Activated naive CD4-positive, alpha-beta T cell treated with Interleukin-2 at 50 U/mL for 16 hours (primary cell): ENCODE results near the gene FMN1.

Experiments
- DNase-seq: peaks from one replicate; pipeline ENCODE4 v3.0.0-alpha.2; 2020

Gene FMN1

DNA sequence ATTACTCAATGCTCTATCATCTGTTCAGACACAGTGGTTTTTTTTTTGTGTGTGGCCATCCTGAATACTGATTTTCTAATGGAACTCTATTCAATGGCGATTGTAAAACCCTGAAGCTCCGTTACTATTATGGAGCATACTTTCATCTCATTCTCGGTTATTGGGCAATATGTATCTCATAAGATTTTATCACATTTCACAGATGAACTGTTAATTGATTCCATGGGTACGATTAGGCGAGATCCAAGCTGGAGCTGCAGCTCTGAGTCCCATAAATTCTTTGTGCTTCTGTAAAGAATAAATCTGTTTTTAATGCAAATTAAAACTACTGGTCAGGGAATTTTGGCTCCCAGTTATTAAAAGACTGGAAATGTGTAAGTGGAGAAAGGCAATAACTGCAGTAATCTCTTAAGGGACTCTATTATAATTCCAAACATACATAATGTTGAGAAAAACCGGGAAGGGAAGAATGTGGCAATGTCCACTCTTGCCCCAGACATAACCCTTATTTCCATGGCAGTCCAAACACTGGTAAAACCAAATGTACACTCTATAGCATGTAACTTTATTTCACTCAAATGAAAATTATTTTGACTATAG, 394.5 kb downstream of the FMN1 start:
- DNase-seq, result no peak

DNA sequence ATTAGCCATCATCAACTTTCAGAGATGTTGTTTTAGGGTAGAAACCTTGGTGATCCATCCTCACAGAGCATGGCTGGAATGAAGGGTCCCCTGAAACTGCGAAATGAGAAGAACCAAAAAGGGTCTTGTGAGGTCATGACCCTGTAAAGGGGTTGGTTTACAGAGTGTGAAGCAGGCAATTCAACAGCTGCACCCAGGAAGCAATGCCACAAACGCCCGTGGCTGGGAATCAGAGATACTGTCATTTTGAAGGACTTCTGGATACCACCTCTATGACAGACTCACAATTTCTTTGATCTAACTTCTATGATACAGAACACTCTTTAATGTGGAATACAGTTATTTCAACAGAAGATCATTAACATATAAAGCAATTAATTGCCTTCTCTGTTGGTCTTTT, 397.7 kb downstream of the FMN1 start:
- no peak for DNase-seq

DNA sequence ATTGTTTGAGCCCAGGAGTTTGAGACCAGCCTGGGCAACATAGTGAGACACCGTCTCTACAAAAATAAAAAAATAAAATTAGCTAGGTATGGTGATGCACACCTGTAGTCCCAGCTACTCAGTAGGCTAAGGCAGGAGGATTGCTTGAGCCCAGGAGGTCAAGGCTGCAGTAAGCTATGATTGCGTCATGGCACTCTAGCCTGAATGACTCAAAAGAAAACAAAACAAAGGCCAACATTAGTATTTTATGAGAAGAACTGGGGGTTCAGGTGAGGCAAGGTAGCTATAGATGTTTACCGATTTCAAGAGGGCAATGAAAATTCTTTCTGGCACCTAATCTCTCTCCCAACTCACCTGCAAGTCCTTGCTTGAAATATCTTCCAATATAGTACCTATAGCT, 399.5 kb downstream of the FMN1 start:
- no peak for DNase-seq

DNA sequence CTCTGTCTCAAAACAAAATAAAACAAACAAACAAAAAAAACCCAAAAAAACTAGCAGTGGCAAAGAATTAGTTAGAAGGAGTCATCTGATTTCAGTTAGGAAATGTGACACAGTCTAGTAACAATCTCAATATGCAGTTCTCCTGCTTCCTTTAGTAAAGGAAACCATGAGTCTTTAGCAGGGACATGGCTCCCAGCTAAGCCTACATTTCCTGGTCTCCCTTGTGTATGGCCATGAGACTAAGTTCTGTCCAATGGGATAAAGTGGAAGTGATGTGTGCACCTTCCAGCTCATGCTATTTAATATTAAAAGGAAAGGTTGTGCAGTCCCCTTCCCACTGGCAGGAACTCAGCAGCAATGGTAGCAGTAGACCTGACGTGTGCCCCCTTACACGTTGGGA, 402.1 kb downstream of the FMN1 start:
- no peak for DNase-seq

DNA sequence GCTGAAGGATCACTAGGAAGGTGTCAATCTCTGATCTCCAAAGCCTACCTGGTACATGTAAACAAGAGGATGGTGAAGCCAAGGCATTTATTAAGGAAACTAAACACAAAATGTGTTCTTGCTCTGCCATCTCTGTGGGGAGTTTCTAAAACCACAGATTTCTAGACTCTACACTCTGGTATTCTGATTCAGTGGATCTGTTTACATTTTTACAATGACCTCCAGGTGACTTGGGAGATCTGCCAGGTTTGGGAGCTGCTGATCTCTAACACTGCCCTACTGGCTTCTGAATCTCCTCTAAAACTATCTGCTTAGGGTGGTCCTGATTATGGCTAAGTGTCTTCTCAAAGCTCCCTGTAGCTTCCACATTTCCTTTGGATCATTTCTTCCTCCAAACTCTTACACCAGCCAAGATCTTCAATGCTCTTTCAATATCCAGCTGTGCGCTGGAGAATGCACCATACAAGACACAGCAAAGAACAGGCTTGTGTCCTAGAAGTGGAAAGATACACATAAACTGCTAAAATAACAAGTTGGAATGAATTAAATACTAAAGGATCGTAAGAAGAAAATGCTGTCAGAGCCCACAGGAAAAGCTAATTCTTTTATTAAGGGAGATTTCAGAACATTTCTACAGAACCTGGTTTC, 404.0 kb downstream of the FMN1 start:
- DNase-seq, result no peak

DNA sequence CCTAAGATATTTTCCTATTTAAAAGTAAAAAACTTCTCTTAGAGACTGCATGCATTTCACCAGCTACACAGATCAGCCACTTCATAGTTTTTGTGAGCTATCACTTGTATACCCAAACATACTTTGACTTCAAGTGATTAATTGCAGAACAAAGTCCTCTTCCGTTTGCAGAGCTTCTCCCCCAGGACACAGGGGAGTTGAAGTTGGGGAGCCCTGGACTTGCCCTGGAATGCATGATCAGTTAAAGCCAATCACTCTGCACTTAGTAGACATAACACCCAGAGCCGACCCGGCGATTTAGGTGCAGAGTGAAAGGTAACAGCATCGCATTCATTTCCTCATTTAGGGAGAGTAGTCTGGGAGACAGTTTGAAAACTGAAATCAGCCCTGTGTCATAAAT, 406.6 kb downstream of the FMN1 start:
- DNase-seq, result no peak

DNA sequence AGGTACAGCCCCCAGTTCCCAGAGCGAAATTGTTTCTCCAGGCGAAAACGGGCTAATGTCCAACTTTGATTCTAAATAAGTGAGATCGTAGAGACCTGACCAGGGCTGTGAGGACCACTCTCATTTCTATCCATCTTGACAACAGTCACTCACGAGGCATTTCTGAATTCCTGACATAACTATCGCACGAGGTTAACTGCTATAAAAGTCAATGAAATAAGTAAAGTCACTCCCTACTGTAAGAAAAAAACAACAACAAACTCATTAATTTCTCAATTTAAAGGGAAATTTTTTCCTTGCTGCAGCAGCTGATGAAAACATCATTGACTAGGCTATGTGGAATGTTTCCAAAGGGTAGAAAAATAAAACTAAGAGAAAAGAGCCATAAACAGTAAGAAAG, 407.6 kb downstream of the FMN1 start:
- no peak for DNase-seq

DNA sequence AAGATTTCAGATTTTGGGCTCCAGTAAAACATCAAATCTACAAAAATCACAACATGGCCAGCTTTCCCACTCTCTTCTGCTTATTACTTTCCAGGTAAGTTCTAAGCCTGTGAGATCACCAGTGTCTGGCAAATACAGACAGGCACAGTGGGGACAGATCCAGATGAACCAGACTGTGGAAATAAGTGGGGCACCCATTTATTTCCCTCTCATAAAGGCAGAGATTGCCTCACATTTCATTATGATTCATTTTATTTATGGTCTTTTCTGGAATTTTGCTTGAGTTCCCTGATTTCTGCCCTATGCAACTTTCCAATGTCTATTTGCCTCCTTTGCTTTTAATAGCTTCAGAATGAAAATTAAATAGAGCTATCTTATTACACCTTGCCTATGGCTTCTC, 409.9 kb downstream of the FMN1 start:
- DNase-seq, result no peak

DNA sequence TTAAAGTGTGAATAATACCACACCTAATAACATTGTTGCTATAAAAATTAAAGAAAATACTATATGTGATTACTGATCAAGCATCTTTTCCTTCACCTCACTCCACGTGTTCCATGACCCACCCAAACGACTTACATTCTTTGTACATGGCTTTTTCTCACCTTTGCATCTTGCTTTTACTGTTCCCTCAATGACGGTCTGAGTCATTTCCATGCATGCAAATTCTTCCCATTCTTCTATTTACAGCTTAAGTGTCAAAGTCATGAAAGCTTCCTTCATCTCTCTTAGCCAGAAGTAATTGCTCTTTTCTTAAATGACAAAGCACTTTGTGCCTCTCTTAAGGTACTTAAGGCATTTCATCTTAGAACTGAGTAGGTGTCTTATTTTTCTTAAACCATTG, 412.7 kb downstream of the FMN1 start:
- no peak for DNase-seq

DNA sequence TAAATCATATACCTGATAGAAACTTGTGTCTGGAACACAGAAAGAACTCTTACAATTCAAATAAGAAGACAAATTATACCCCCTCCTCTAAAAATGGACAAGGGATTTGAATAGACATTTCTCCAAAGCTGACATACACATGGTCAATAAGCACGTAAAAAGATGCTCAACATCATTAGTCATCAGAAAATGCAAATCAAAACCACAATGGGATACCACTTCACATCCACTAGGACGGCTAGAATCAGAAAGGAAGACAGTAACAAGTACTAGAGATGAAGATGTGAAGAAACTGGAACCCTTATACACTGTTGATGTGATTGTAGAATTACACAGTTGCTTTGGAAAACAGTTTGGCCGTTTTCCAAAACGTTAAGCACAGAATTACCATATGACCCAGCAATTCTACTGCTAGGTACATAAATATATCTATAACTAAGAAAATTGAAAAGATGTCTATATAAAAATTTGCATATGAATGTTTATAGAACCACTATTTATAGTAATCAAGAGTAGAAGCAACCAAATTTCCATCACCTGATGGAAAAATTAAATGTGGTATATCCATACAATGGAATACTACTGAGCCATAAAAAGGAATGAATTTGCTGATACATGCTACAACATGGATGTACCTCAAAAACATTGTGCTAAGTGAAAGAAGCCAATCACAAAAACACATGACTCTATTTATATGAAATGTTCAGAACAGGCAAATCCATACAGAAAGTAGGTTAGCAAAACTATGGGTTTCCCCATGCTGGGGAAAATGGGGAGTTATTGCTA, 415.9 kb downstream of the FMN1 start:
- DNase-seq, result no peak

DNA sequence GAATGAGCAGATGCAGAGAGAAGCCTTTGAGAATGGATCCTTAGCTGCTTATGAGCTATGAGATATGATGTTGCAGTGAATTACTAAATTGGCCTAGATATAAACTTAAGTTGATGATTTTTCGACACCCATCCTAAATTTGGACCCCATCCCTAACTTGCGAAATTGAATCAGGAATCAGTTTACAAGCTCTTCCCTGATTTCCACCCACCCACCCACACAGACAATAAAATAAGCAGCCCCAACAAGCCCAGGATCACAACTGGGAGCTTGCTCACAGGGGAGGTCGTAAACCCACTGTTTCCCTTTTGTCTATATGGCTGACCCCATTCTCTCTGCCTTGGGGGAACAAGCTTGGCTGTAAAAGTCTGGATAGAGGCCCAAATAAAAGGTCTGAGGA, 419.4 kb downstream of the FMN1 start:
- no peak for DNase-seq

DNA sequence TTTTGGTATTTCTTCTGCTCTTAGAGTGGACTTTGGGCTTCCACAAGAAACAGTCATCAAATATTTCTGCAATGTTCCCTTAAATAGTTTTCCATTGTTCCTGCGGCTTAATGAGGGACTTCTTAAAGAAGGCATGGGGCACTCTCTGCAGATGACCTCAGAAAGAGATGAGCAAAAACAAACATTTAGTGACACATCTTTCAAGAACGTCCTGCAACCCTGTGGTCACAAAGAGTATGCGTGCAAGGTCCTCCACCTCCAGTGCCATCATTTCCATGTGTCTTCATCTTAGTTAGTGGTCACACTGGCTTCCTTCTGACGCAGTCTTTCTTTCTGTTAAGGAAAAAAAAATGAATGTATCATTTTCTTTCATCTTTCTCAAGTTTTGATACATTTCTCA, 420.5 kb downstream of the FMN1 start:
- DNase-seq, result no peak

DNA sequence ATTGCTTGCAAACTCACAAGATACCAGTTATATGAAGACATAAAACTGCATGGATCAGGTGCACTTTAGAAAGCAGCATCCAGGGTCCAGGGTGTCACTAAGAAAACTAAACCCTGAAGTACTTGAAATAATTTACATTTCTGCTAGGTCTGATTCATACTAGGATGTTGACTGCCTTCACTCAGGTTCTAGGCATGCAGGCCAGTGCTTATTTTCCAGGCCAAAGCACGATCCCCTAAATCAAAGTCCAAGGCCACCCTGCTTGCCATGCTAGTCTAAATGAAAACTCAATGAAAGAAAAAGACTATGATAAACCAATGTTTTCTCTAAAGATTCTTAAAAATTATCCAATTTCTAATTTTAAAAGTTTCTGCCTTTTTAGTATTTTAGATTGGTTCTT, 427.3 kb downstream of the FMN1 start:
- DNase-seq, result no peak

DNA sequence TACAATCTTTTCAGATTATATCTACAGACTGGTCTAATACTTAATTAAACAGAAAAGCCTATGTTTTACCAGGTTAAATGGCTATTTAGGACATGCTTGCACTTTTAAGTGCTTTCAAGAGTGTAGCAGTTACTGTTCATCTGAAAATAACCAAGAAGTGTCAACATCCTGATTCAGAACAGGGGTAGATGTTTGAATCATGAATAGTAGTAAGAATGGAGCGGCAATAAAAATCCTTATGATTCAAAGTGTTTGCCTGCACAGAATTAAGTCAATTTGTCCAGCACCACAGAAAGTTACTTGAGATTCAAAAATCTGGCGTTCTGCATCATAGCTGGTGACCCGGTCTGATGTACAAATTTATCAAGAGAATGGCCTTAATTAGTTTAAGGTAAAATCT, 428.4 kb downstream of the FMN1 start:
- DNase-seq, result no peak

DNA sequence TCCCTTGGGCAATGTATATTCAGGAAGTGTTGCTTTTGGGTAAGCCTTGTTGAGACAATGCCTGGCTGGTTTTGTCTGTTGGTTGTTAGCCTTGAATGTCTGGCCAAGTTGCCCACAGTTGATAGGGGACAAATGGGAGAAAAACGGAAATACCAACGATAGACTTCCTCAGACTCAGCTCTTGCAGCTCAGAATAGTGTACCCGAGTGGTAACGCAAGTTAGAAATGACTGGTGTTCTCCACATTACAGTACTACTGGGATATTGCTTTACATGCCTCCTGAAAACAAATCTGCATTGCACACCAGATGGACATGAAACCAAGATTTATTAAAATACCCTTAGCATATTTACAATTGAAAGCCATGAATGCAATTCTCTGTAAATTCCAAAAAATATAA, 429.3 kb downstream of the FMN1 start:
- no peak for DNase-seq

DNA sequence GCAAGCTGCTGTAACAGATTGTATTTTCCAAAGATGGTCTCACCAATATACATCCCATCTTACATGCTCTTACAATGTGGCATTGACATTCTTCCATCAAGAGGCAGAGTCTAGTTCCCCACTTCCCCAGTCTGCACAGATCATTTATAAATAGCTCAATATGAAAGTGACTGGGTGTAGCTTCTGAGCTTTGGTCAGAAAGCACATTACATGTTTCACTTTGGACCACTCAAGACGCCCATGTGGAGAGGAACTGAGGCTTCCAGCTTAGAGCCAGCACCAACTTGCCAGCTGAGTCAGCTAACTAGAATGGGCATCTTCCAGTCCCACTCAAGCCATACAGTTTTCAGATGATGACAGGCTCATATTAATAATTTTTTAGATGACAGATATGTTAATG, 431.2 kb downstream of the FMN1 start:
- DNase-seq, result no peak

DNA sequence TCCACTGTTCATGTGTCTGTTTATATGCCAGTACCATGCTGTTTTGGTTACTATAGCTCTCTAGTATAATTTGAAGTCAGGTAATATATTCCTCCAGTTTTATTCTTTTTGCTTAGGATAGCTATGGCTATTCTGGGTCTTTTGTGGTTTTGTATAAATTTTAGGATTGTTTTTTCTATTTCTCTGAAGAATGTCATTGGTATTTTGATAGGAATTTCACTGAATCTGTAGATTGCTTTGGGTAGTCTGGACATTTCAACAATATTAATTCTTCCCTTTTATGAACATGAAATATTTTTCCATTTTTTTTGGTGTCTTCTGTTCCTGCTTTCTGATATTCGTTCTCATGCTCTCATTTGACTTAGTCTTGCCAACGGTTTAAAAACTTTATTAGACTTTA, 437.1 kb downstream of the FMN1 start:
- DNase-seq, result no peak

DNA sequence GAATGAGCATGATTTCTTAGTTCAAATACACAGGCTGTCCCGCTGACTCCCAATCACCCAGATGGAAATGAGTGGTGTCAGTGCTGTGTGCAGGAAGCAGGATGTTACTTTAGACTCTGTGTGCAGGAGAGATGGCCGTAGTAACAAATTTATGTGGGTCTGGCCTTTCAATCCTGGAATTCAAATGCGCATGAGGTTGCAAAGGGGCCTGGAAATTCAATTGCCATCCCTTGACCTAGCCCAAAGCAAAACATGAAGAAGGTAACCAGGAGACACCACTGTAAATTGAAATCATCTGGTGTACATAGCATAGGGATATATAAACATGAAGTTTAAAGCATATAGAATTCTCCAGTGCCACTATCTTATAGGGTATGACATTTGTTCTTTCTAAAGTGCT, 443.5 kb downstream of the FMN1 start:
- no peak for DNase-seq

DNA sequence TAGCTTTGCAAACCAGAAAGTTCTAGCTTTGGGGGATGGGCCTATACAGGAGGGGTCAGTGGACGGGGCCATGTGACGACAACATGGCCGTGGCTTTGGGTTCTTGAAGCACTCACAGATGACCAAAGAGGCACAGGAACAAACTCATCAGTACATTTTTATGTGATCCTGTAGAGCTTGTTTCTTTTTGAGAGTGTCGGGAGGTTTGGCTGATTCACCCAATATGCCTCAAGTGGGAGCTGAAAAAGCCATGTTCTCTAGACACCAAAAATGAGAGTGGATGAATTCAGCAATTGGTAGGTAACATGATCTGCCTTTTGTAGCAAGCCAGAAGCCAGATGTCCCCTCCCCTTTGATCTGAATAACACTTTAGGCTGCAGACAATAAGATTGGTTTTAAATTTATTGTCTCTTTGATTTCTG, 446.6 kb downstream of the FMN1 start:
- DNase-seq, result no peak

DNA sequence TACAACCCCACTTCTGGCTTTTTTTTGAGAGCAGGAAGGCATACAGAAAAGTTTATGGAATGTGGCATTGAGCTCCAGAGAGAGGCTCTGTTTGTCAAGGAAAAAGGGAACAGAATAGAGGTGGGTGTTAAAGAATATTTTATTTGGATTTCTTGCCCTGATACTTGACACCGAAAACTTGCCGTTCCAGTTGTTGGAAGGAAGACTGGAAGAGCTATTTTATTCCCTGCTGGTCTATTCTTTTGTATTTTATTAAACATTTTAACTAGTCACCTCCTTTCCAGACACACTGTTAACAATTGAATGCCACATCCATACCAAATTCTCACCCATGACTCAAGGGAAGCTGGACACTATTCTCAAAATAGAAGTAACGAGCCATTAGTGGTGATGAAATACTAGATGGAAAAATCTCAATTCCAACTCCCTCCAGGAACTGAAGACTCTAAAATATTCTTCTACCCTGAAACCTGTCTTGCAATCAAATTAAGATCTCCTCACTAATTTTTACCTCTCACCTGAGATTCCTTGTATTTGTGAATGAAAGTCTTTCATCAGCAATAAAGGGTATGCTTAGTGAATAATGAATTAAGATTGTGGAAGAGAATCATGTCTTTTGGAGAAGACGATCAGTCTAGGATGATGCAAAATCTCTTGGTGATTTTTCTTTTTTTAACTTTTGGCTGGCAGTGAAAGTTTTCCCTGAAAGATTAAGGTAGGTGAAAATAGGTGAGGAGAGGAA, 448.2 kb downstream of the FMN1 start:
- no peak for DNase-seq

DNA sequence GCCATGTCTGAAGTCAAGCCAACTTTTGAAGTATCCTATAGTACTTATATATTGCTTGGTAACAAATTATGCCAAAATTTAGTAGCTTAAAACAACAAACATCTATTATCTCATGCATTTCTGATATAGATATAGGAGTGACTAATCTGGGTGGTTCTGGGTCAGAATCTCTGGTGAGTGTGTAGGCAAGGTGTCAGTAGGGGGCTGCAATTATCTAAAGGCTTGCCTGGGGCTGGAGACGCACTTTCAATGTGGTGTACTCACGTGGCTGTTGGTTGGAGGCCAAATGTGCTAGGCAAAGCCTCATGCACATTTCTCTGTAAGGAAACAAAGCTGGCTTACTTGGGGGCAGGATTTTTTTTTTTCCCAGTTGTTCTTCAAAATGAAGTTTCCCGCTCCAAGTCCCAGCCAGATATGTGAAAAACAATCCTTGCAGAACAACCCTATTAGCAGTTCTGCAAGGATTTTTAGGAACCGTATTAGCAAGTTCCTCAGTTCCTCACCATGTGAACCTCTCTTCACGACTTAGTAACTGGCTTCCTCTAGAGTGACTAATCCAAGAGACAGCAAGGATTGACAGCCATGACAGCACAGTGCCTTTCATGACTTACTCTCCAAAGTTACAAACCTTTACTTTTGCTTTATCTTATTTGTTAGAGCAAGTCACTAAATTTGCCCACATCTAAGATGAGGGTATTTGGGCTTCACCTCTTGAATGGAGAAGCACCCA, 450.9 kb downstream of the FMN1 start:
- DNase-seq, result no peak

DNA sequence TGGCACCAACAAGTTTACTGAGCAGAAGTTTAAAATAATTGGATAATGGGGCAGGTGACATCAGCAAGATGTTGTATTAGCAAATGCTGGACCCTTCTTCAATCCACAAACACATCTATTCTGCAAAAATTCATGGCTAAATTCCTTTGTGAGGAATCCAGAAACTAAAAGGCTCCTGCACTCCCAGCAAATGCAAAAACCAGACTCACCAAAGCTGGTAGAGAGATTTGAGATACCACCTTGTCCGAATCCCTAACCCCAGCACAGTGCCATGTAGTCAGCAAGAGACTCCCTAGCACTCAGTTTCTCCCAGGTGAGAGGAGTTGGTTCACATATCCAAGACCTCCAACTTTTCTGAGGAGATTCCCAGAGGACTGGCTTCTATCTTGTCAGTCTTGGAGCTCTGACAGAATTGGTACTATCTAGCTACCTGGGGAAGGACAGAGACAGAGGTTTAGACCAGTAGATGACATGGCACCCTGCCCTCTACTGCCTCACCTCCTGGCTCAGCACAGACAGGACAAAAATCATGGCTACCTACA, 454.9 kb downstream of the FMN1 start:
- DNase-seq, result no peak

DNA sequence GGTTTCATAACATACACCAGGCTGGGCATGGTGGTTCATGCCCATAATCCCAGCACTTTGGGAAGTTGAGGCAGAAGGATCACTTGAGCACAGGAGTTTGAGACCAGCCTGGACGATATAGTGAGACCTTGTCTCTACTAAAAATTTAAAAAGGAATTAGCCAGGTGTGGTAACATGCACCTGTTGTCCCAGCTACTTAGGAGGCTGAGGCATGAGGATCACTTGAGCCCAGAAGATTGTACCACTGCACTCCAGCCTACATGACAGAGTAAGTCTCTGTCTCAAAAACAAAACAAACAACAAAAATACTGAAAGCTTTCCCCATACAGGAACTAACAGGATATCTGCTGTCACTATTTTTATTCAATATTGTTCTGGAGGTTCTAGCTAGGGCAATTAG, 455.8 kb downstream of the FMN1 start:
- DNase-seq, result no peak
